GM12878 (cell line): ENCODE measurements around the gene GBX1. TPM values are rescaled to one million over a fixed set of nuclear protein-coding genes. Genes with fewer than 3 reads are reported as not detected.

Experiments used
- ATAC-seq: fragments of 200-7000 bp; cut with Tn5 transposase; 3 replicates; pipeline ENCODE4 v1.9.1; 2020; ENCODE audit warnings: mild to moderate bottlenecking, moderate library complexity
- BruUV-seq: library from RNA; stranded (reverse); fragments of 400-500 nt; replicated peaks from 2 replicates; lab custom pipeline; 2021; lab: Mats Ljungman, UMichigan
- CTCF ChIA-PET: fragments of 300-600 bp; sonication (Branson Sonifier 250); formaldehyde crosslinking; extraction: SDS; loops from one replicate; lab custom pipeline; 2021; ENCODE audit warnings: inconsistent platforms; lab: Yijun Ruan, JAX
- POLR2A ChIA-PET: fragments of 350-600 bp; formaldehyde crosslinking; extraction: SDS; loops from one replicate; lab custom pipeline; 2021; ENCODE audit warnings: inconsistent platforms; lab: Charles Lee
- RAD21 ChIA-PET: fragments of 300-600 bp; sonication (Branson Sonifier 250); formaldehyde crosslinking; loops from one replicate; lab custom pipeline; 2023; ENCODE audit warnings: antibody characterized with exemption; ENCODE audit not compliant: unreplicated experiment; lab: Charles Lee
- SMC1A ChIA-PET: fragments of 300-600 bp; sonication (Branson Sonifier 250); formaldehyde crosslinking; loops from one replicate; lab custom pipeline; 2023; ENCODE audit not compliant: unreplicated experiment, uncharacterized antibody; lab: Charles Lee
- DNase-seq: peaks from one replicate; pipeline ENCODE4 v3.0.0-alpha.2; 2011; ENCODE audit warnings: low read depth, low spot score
- FAIRE-seq: peaks from 3 replicates; lab custom pipeline; 2011; peaks lifted over from hg19 to GRCh38; lab: Jason Lieb, UNC
- H2AFZ ChIP-seq: 2 replicates; pipeline ENCODE4 v1.6.0; 2011; ENCODE audit warnings: low read depth, low read length, control low read depth; ENCODE audit not compliant: control insufficient read depth
- H3K27ac ChIP-seq: 2 replicates; pipeline ENCODE4 v1.5.1; 2011; ENCODE audit warnings: control low read depth; ENCODE audit not compliant: control insufficient read depth, insufficient read depth
- H3K27me3 ChIP-seq, 2 experiments: replicated peaks in 1 of 2; 2 replicates each; pipeline versions ENCODE4 v1.6.0 to v1.6.1; 2011; ENCODE audit warnings: low read length in 1 of 2; ENCODE audit not compliant: control insufficient read depth in 2 of 2, insufficient read depth in 2 of 2
- H3K36me3 ChIP-seq, 2 experiments: 2 replicates each; pipeline ENCODE4 v1.5.1; 2011; ENCODE audit warnings: low read length in 1 of 2; ENCODE audit not compliant: control insufficient read depth in 2 of 2, insufficient read depth in 2 of 2
- H3K4me1 ChIP-seq: 2 replicates; pipeline ENCODE4 v1.6.1; 2011; ENCODE audit warnings: mild to moderate bottlenecking, low read length, moderate library complexity, mixed read lengths; ENCODE audit not compliant: control insufficient read depth, insufficient read depth
- H3K4me2 ChIP-seq: 2 replicates; pipeline ENCODE4 v1.6.0; 2011; ENCODE audit warnings: control low read depth; ENCODE audit not compliant: control insufficient read depth, insufficient read depth
- H3K4me3 ChIP-seq: fragments of 200-600 bp; sonication (generic); 2 replicates; pipeline ENCODE4 v1.5.1; 2016
- H3K79me2 ChIP-seq: 2 replicates; pipeline ENCODE4 v1.6.0; 2011; ENCODE audit warnings: low read length; ENCODE audit not compliant: control insufficient read depth, insufficient read depth
- H3K9ac ChIP-seq: 2 replicates; pipeline ENCODE4 v1.8.0; 2011; ENCODE audit warnings: low read length, control low read depth, mixed read lengths; ENCODE audit not compliant: control insufficient read depth, insufficient read depth
- H3K9me3 ChIP-seq: replicated peaks from 3 replicates; pipeline ENCODE4 v1.5.1; 2011; ENCODE audit warnings: mild to moderate bottlenecking, low read length; ENCODE audit not compliant: control insufficient read depth, insufficient read depth
- H4K20me1 ChIP-seq: 2 replicates; pipeline ENCODE4 v1.6.0; 2011; ENCODE audit not compliant: control insufficient read depth, insufficient read depth
- EGR1 ChIP-seq, 2 experiments: IDR thresholded peaks; 1 replicate in 1 of 2; 2 replicates in 1 of 2; pipeline ENCODE4 v1.6.1; 2011 to 2012; ENCODE audit warnings: low read depth in 2 of 2, low read length in 2 of 2, borderline replicate concordance in 1 of 2, mild to moderate bottlenecking in 1 of 2, moderate library complexity in 1 of 2
- KLF5 ChIP-seq: fragments of 450-650 bp; IDR thresholded peaks from 2 replicates; pipeline ENCODE4 v1.6.1; 2014; ENCODE audit warnings: mild to moderate bottlenecking; ENCODE audit not compliant: partially characterized antibody
- NFIC ChIP-seq: IDR thresholded peaks from 2 replicates; pipeline ENCODE4 v1.6.1; 2012; ENCODE audit warnings: low read depth, mild to moderate bottlenecking, inconsistent platforms, low read length, moderate library complexity
- NRF1 ChIP-seq: conservative IDR thresholded peaks from 2 replicates; pipeline ENCODE4 v1.6.1; 2011; ENCODE audit warnings: mild to moderate bottlenecking, low read depth, low read length, improper control_type of control experiment
- WGBS: methylation state at CpG from one replicate; pipeline ENCODE4 v1.1.6; 2016; ENCODE audit warnings: low lambda C conversion rate; ENCODE audit not compliant: insufficient replicate concordance, insufficient coverage; ENCODE audit errors: missing lambda C conversion rate; 5-methylcytosine and 5-hydroxymethylcytosine counted together
- in situ Hi-C: fragments of 300-500 bp; cut with MboI; formaldehyde crosslinking; loops from 9 replicates; pipeline ENCODE4 v1.14.3; 2018; ENCODE audit warnings: mixed read lengths
- intact Hi-C: fragments of 100-400 bp; cut with micrococcal nuclease; formaldehyde crosslinking; loops from one replicate; pipeline ENCODE4 v1.14.2; 2022; ENCODE audit not compliant: unreplicated experiment
- polyA plus RNA-seq, 11 experiments: library from polyadenylated mRNA; depleted of rRNA in 4 of 11; unstranded in 6 of 11; stranded (reverse) in 5 of 11; fragments of >200 nt; fragmentation: Nextera tagmentation in 4 of 11; fragmentation: Illumina TruSeq in 1 of 11; extraction: Ambion mirVana in 4 of 11; extraction: Trizol in 1 of 11; gene quantifications; 1 replicate in 1 of 11; 2 replicates in 10 of 11; pipeline versions ENCODE4 v1.2.1 to v1.2.3, GENCODE V29; 2011 to 2016; ENCODE audit warnings: inconsistent platforms in 2 of 11, missing spikeins in 2 of 11, low read depth in 1 of 11
- total RNA-seq, 4 experiments: library from RNA; depleted of rRNA in 3 of 4; stranded (reverse); fragments of >200 nt in 3 of 4; fragmentation: Illumina TruSeq in 1 of 4; extraction: Trizol in 1 of 4; gene quantifications; 2 replicates each; pipeline versions ENCODE4 v1.2.1 to v1.2.3, GENCODE V29; 2013 to 2021

Gene GBX1
- total and polyA plus RNA-seq, 10 of the 15 experiments (the other 5 are each of a cell fraction or from before 2014, with no cell fraction given) = not detected

- Histone ChIP-seq H3K4me1 (no peaks in the 10 kb centered on the region), H3K79me2 (no peaks in the 10 kb centered on the region; the same call in none of the 2 replicates), H3K4me2 (no peak overlapping the region), H3K36me3 (peaks cover 0 to 15% of the 10 kb centered on the region in 2 experiments; a peak in 3 of 4 replicates), H3K27ac (no peak overlapping the region), H3K27me3 (no peaks in the 10 kb centered on the region), H2AFZ (no peak overlapping the region), H3K9me3 (no peaks in the 10 kb centered on the region), H3K4me3 (no peak overlapping the region), H4K20me1 (no peaks in the 10 kb centered on the region; the same call in 1 of the 2 replicates), H3K9ac (no peak overlapping the region)
- ChIA-PET SMC1A (no interaction called here), RAD21 (no interaction called here), CTCF (interaction anchor here (1.0 kb wide), 1 partner anchor 9 kb away, joined by 4 read pairs; no protein-coding TSS in a partner anchor), POLR2A (no interaction called here)
- WGBS = 16% methylated on average over 60 of the region's 114 CpGs
- TF ChIP-seq EGR1 (IDR thresholded peaks at IDR 0.05; ENCODE audit: borderline replicate concordance in 1 of 2, low read depth in 2 of 2, low read length in 2 of 2) (peak in 1 of 2 experiments; percentile 81; a peak in 1 of 3 replicates), KLF5 (no peak), NRF1 (no peak), NFIC (no peak)
- intact Hi-C loops (no loop called here), in situ Hi-C loops (no loop called here)
- ATAC-seq (no peak), DNase-seq (no peak), FAIRE-seq (no peak)
- no TSS peak for BruUV-seq
Measured at GRCh38 chr7:151115121-151115835, 52.2 kb downstream of the GBX1 start.
